Mesendoderm (in vitro differentiated cells): ENCODE results near the gene RNFT1. TPM values are rescaled to one million over a fixed set of nuclear protein-coding genes. Genes with fewer than 3 reads are reported as not detected.

Experiments
- small RNA-seq: library from polyadenylated mRNA; stranded (forward); fragments of <200 nt; extraction: miRNeasy Mini kit (QIAGEN cat#:217004); gene quantifications from one replicate; pipeline ENCODE3, GENCODE V24; 2013; ENCODE audit not compliant: insufficient read depth

RNFT1 gene

Small RNAs within 50 kb of the gene (small RNA-seq; reads per million reads assigned to genes)
- not detected for gene RPS29P21
